NB4 (cell line): Measurements from ENCODE around the gene APH1B.

ENCODE experiments used
- CTCF ChIP-seq: IDR thresholded peaks from one replicate; pipeline ENCODE4 v1.5.1; 2012; ENCODE audit warnings: low read depth, low read length
- MAX ChIP-seq: IDR thresholded peaks from 2 replicates; pipeline ENCODE4 v1.6.1; 2011; ENCODE audit warnings: low read depth, low read length
- POLR2A ChIP-seq: IDR thresholded peaks from 2 replicates; pipeline ENCODE4 v1.6.1; 2011; ENCODE audit warnings: mild to moderate bottlenecking; ENCODE audit not compliant: insufficient read length; ENCODE audit errors: extremely low read depth

- TF ChIP-seq CTCF (no peak), POLR2A (no peak), MAX (no peak)
Observed at GRCh38 chr15:63251701-63252100, 25.7 kb upstream of the APH1B start.
